Measurements from ENCODE around the gene ESPNL. TPM values are rescaled to one million over a fixed set of nuclear protein-coding genes. Genes with fewer than 3 reads are reported as not detected.

Gene ESPNL
- total RNA-seq, 4 donors from 2014 or later: 0.14 to 4.4 (median 0.72) TPM

- intact Hi-C loops (cut with DNase I; ENCODE audit: low total_unique reads) (no loop called here), in situ Hi-C loops (cut with MboI; ENCODE audit: low pct_ligation_motif_present in 1 of 4, low pct_unique_long_range_greater_than_20kb in 1 of 4, low sequenced_read_pairs in 3 of 4) (no loop called here)
- TF ChIP-seq POLR2A (IDR thresholded peaks at IDR 0.05) (no peak), POLR2AphosphoS5 (IDR thresholded peaks at IDR 0.05) (no peak), EP300 (IDR thresholded peaks at IDR 0.05; ENCODE audit: low read depth) (no peak), CTCF (IDR thresholded peaks at IDR 0.05) (no peak)
- Histone ChIP-seq H3K4me3 (peak overlapping the region in 1 of 4 donors; percentile 86), H3K27me3 (peaks cover 15% of the 10 kb centered on the region), H3K36me3 (no peaks in the 10 kb centered on the region), H3K9me3 (no peaks in the 10 kb centered on the region), H3K27ac (no peak overlapping the region), H3K4me1 (peaks cover 5 to 21% (median 18%) of the 10 kb centered on the region in 4 donors)
- 91 to 93% methylated on average over 3 of the region's 3 CpGs for WGBS, 2 donors (ENCODE audit: low coverage in 1 of 2)
- no peak for DNase-seq
Observed at GRCh38 chr2:238059505-238059904, 40.6 kb upstream of the ESPNL start.

GRCh38 chr2:238060096-238060541, 40.0 kb upstream of the ESPNL start:
- in situ Hi-C loops (cut with MboI; ENCODE audit: low pct_ligation_motif_present in 1 of 4, low pct_unique_long_range_greater_than_20kb in 1 of 4, low sequenced_read_pairs in 3 of 4) (no loop called here), intact Hi-C loops (cut with DNase I; ENCODE audit: low total_unique reads) (loop anchor here (5.0 kb wide), 1 partner anchor 203 kb away; the partner anchor contains the start of gene RAMP1)
- DNase-seq: no peak
- no peak for TF ChIP-seq POLR2AphosphoS5 (IDR thresholded peaks at IDR 0.05)
- no peak for TF ChIP-seq CTCF (IDR thresholded peaks at IDR 0.05)
- TF ChIP-seq POLR2A (IDR thresholded peaks at IDR 0.05): no peak
- no peak for TF ChIP-seq EP300 (IDR thresholded peaks at IDR 0.05; ENCODE audit: low read depth)
- Histone ChIP-seq H3K27ac (peak overlapping the region; percentile 91 to 94 (median 92)), H3K9me3 (no peaks in the 10 kb centered on the region), H3K27me3 (peaks cover 12% of the 10 kb centered on the region), H3K4me1 (peaks cover 5 to 21% (median 18%) of the 10 kb centered on the region in 4 donors), H3K36me3 (no peaks in the 10 kb centered on the region), H3K4me3 (peak overlapping the region; percentile 67 to 96 (median 87))
- 0 to 3% methylated on average over 4 to 18 of the region's 18 CpGs for WGBS, 2 donors (ENCODE audit: low coverage in 1 of 2)

GRCh38 chr2:238060542-238061314, 39.4 kb upstream of the ESPNL start, which contains the start of gene SCLY:
Gene SCLY (plus strand): TSS chr2:238061001. CDS start chr2:238061055, 54 bp downstream.
- in situ Hi-C loops (cut with MboI; ENCODE audit: low pct_ligation_motif_present in 1 of 4, low pct_unique_long_range_greater_than_20kb in 1 of 4, low sequenced_read_pairs in 3 of 4): no loop called here

GRCh38 chr2:238061315-238062202, 38.6 kb upstream of the ESPNL start:
- no peak for TF ChIP-seq EP300 (IDR thresholded peaks at IDR 0.05; ENCODE audit: low read depth)
- no peak for TF ChIP-seq CTCF (IDR thresholded peaks at IDR 0.05)
- no peak for TF ChIP-seq POLR2A (IDR thresholded peaks at IDR 0.05)
- no peak for TF ChIP-seq POLR2AphosphoS5 (IDR thresholded peaks at IDR 0.05)
- peak overlapping the region; percentile 67 to 96 (median 87) for H3K4me3 ChIP-seq
- peak overlapping the region; percentile 91 to 94 (median 92) for H3K27ac ChIP-seq
- H3K9me3 ChIP-seq: no peaks in the 10 kb centered on the region
- intact Hi-C loops (cut with DNase I; ENCODE audit: low total_unique reads): loop anchor here (5.0 kb wide), 1 partner anchor 204 kb away; the partner anchor contains the start of gene RAMP1
- peak; percentile 35 for DNase-seq
- 3 to 13% methylated on average over 7 to 29 of the region's 29 CpGs for WGBS, 2 donors (ENCODE audit: low coverage in 1 of 2)
- H3K36me3 ChIP-seq: no peaks in the 10 kb centered on the region
- peaks cover 5 to 21% (median 18%) of the 10 kb centered on the region in 4 donors for H3K4me1 ChIP-seq
- no peaks in the 10 kb centered on the region for H3K27me3 ChIP-seq
- in situ Hi-C loops (cut with MboI; ENCODE audit: low pct_ligation_motif_present in 1 of 4, low pct_unique_long_range_greater_than_20kb in 1 of 4, low sequenced_read_pairs in 3 of 4): no loop called here

More at GRCh38 chr2:238060542-238061314, 39.4 kb upstream of the ESPNL start, which contains the start of gene SCLY:
- Histone ChIP-seq H3K36me3 (no peaks in the 10 kb centered on the region), H3K4me3 (peak within 1 kb of the TSS; percentile 67 to 96 (median 87)), H3K9me3 (no peaks in the 10 kb centered on the region), H3K27me3 (peaks cover 8% of the 10 kb centered on the region), H3K27ac (peak within 1 kb of the TSS; percentile 91 to 94 (median 92)), H3K4me1 (peaks cover 5 to 21% (median 18%) of the 10 kb centered on the region in 4 donors)
- DNase-seq: peak; percentile 97
- 1% methylated on average over 24 of the region's 98 CpGs; no CpG with 5 or more reads in 1 of the 2 donors for WGBS, 2 donors (ENCODE audit: low coverage in 1 of 2)
- TF ChIP-seq POLR2AphosphoS5 (IDR thresholded peaks at IDR 0.05) (peak; percentile 80 to 91 (median 86)), EP300 (IDR thresholded peaks at IDR 0.05; ENCODE audit: low read depth) (no peak), POLR2A (IDR thresholded peaks at IDR 0.05) (peak; percentile 82)
- intact Hi-C loops (cut with DNase I; ENCODE audit: low total_unique reads): loop anchor here (5.0 kb wide), 1 partner anchor 203 kb away; the partner anchor contains the start of gene RAMP1

All from transverse colon (tissue), 4 donors.